IMR-90 (cell line): Measurements from ENCODE around the gene KCNN4.

Experiments
- CEBPB ChIP-seq: IDR thresholded peaks from 2 replicates; pipeline ENCODE4 v1.6.1; 2012; ENCODE audit warnings: low read depth, low read length, improper control_type of control experiment
- CTCF ChIP-seq: conservative IDR thresholded peaks from 2 replicates; pipeline ENCODE4 v1.5.1; 2012; ENCODE audit warnings: mild to moderate bottlenecking, low read depth, low read length, improper control_type of control experiment
- FOS ChIP-seq: fragments of 150-350 bp; IDR thresholded peaks from 2 replicates; pipeline ENCODE4 v1.6.1; 2016; ENCODE audit warnings: low read depth, low read length
- MAZ ChIP-seq: IDR thresholded peaks from 2 replicates; pipeline ENCODE4 v1.6.1; 2012; ENCODE audit warnings: low read depth, mild to moderate bottlenecking, low read length, improper control_type of control experiment, moderate library complexity, borderline replicate concordance
- MXI1 ChIP-seq: IDR thresholded peaks from 2 replicates; pipeline ENCODE4 v1.6.1; 2012; ENCODE audit warnings: low read depth, mild to moderate bottlenecking, low read length, moderate library complexity, borderline replicate concordance
- POLR2A ChIP-seq: IDR thresholded peaks from 2 replicates; pipeline ENCODE4 v1.6.1; 2012; ENCODE audit warnings: mild to moderate bottlenecking, low read depth, low read length
- RAD21 ChIP-seq: IDR thresholded peaks from 2 replicates; pipeline ENCODE4 v1.6.1; 2012; ENCODE audit warnings: low read length, improper control_type of control experiment
- RCOR1 ChIP-seq: IDR thresholded peaks from 2 replicates; pipeline ENCODE4 v1.6.1; 2012; ENCODE audit warnings: mild to moderate bottlenecking, low read length, improper control_type of control experiment; ENCODE audit not compliant: insufficient replicate concordance
- RFX5 ChIP-seq: IDR thresholded peaks from 2 replicates; pipeline ENCODE4 v1.8.0; 2012; ENCODE audit warnings: low read depth, mild to moderate bottlenecking, low read length, moderate library complexity

GRCh38 chr19:43748685-43749084 lies 32.1 kb downstream of the KCNN4 start:
- TF ChIP-seq POLR2A = no peak
- TF ChIP-seq CTCF = no peak
- no peak for TF ChIP-seq RAD21
- TF ChIP-seq FOS = no peak
- no peak for TF ChIP-seq MAZ
- no peak for TF ChIP-seq RFX5
- no peak for TF ChIP-seq RCOR1
- TF ChIP-seq CEBPB = no peak
- TF ChIP-seq MXI1 = no peak
